Activated gamma-delta T cell (primary cell): Measurements from ENCODE around the gene REM1.
A peak's percentile ranks its signal among the peaks of the same experiment; 100 is the strongest.
"Not testable (repeated sequence)": the region's sequence is repeated elsewhere in the genome, so short reads cannot be mapped to it uniquely, and the experiment has no call there.

Source experiments
- DNase-seq: peaks from one replicate; lab custom pipeline; 2025; lab: John Stamatoyannopoulos, UW

The REM1 gene

DNA sequence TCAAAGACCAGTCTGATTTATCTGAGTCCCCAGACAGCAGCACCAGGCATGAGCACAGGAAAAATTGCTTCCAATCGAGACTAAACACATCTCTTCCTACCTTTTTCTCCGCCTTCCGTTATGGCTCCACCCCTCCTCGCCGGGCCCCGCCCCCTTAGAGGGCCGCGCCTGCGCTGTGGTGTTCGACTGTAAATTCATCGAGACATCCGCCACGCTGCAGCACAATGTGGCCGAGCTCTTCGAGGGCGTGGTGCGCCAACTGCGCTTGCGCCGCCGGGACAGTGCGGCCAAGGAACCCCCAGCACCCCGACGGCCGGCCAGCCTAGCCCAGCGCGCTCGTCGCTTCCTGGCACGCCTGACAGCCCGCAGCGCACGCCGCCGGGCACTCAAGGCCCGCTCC, 8.9 kb downstream of the REM1 start:
- DNase-seq: no peak

- DNase-seq: no peak
Observed at GRCh38 chr20:31485450-31486339, 10.6 kb downstream of the REM1 start.

- DNase-seq: no peak
Observed at GRCh38 chr20:31488115-31488514, 13.0 kb downstream of the REM1 start.

- DNase-seq: no peak
Observed at GRCh38 chr20:31489152-31489551, 14.1 kb downstream of the REM1 start.

- DNase-seq: no peak
Observed at GRCh38 chr20:31490752-31491151, 15.7 kb downstream of the REM1 start.

- DNase-seq: no peak
Observed at GRCh38 chr20:31494131-31494530, 19.0 kb downstream of the REM1 start.

DNA sequence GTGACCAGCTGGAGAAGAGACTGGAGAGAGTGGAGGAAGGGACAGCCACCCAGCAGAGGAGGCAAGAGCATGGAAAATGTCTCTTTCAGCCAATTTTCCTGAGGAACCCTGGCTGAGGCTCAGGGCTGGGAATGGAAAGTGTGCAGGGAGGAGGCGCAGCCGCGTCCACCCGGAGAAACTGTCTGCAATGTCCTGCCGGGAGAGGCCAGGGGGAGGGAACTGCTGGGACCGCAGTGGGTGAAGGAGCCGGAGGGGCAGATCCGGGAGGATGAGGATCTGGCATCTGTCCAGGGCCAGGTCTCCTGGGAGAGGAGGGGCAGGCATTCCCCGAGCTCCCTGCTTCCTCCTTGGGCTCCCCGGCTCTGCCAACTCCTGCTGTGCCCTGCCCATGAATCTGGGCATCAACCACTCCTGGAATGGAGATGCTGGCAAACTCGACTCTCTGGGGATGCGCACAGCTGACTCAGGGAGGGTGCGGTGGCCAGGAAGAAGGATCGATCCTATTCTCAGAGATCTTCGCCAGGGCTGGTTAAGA, 21.7 kb downstream of the REM1 start:
- DNase-seq: no peak

DNA sequence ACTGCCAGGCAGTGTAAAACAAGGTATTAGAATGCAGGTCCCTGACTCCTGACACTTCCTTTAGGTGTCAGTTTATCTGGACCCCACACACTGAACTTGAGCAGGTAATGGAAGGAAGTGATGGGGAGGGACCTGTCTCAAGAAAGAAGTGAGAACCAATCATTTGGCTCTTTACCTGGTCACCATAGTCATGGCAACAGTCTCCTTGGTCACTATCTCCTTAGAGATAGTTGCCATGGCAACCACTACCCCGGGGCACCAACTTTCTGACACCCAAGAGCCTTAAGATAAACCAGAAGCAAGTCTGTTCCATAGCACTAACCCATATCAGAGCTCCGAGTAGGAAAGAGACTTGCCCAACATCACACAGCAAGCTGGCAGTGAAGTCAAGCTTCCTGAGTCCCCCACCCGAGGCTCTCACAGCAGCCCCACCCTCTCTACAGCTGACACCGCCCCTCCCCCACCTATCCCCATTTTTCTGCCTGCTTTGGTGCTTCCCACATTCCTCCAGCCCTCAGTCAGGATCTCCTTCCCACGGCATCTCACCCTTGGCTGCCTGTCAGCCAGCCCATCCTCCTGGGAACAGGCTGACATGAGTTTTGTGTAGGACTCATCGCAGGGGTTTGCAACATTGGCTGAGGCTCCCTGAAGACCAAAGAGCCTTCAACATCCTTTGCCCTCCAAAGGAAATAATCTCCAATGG, 22.9 kb downstream of the REM1 start:
- no peak for DNase-seq

DNA sequence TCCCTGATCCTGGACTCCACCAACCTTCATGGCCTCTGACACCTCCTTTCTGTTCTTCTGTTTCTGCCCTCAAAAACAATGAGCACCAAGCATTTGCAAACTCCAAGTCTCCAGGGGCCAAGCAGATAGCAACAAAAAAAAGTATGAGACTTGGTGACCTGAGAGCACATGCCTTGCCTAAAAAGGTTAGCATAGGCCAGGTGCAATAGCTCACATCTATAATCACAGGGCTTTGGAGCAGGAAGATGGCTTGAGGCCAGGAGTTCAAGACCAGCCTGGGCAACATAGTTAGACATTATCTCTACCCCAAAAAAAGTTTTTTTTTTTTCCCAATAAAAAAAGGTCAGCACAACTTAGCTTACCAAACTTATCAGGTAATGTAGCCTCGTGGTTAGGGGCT, 25.4 kb downstream of the REM1 start:
- no peak for DNase-seq

DNA sequence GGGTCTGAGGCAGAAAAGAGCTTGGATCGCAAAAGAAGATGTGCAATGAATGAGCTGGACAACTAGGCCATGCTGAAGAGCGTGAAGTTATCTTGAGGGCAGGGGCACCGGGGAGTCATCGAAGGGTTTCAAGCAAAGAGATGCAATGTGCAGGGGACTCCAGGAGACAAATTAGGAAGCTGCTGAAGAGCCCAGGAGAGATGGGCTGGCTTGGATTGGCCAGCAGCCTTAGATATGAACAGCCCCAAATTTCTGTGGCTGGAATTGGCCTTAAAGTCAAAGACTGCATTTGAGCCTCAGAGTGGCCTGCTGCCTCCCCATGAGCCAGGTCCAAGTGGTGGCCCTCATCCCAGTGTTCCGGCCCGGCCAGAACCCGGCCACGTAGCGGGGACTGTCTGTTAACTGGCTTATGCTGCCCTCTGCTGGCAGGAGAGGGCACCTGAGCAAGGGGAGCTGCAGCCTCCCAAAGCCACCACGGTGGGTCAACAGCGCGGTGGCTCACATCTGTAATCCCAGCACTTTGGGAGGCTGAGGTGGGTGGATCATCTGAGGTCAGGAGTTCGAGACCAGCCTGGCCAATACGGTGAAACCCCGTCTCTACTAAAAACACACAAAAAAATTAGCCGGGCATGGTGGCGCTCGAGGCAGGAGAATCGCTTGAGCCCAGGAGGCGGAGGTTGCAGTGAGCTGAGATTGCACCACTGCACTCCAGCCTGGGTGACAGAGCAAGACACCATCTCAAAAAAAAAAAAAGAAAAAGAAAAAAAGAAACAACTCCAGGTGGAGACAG, 28.0 kb downstream of the REM1 start:
- not testable (repeated sequence) for DNase-seq

DNA sequence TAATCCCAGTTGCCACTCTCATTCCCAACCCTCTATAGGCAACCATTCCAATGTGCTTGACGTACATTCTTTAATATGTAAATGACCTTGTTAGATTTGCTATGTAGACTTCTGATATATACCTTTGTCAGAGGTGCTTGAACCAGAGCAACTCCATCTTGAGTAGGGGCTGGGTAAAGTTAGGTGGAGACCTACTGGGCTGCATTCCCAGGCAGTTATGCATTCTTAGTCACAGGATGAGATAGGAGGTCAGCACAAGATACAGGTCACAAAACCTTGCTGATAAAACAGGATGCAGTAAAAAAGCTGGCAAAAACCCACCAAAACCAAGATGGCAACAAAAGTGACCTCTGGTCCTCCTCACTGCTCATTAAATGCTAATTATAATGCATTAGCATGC, 30.8 kb downstream of the REM1 start:
- no peak for DNase-seq

DNA sequence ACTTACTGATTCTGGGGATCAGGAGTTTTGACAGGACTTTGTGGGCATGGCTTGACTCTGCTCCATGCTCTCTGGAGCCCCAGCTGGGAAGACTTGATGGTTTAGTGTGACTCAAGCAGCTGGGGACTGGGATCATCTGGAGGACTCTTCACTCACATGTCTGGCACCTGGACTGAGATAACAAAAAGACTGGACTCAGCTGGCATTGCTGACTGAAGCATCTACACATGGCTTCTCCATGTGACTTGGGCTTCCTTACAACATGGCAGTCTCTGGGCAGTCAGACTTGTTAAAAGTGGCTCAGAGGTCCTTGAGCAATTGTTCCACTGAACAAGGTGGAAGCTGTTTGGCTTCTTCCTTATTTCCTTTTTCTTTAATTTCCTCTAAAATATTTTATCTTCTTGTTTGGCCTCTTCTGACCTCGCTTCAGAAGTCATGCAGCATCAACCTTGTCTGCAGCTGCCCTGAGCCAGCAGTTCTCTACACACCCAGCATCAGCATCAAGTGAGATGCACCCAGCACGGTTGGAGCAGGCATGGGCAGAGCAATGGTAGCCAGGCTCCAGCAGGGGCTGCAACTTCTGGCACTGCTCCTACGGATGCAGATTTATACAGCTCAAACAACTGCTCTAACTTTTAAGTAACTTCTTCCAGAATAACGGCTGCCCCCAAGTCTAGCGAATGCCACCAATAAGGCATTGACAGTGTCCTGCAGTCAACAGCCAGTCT, 33.6 kb downstream of the REM1 start:
- DNase-seq: no peak

- peak; percentile 86 for DNase-seq
Observed at GRCh38 chr20:31514154-31515071, 39.3 kb downstream of the REM1 start, which contains the start of gene HM13. Gene HM13 (plus strand): TSS chr20:31514442. CDS start chr20:31514552, 110 bp downstream.

- DNase-seq: no peak
Observed at GRCh38 chr20:31515072-31515774, 40.1 kb downstream of the REM1 start.

GRCh38 chr20:31515775-31516107, 40.7 kb downstream of the REM1 start:
- no peak for DNase-seq

GRCh38 chr20:31516166-31516565, 41.1 kb downstream of the REM1 start:
- no peak for DNase-seq

DNA sequence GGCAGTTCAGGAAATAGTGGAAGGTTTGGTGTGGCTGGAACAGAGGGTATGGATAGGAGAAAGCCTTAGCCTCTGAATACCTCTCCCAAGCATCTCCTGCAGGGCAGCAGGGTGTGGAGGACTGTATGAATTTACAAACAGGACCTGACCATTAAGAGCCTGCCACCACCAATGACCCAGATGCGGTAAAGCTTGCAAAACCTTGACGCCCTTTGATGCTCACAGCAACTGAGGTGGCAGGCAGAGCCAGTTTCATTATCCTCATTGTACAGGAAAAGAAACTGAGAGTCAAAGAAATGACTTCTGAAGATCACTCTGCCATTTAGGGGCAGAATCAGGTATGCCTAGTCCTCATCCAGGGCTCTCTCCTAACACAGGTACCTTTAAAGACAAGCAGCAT, 41.6 kb downstream of the REM1 start:
- no peak for DNase-seq

- DNase-seq: no peak
Observed at GRCh38 chr20:31517373-31517772, 42.3 kb downstream of the REM1 start.

DNA sequence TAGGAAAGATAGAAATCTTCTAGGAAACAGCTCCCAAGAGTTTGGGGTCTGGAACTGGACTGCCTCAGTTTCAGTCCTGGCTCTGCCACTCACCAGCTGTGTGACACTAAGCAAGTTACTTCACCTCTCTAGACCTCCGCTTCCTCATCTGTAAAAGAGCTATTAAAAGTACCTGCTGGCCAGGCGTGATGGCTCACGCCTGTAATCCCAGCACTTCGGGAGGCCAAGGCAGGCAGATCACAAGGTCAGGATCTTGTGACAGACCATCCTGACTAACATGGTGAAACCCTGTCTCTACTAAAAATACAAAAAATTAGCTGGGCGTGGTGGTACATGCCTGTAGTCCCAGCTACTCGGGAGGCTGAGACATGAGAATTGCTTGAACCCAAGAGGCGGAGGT, 46.2 kb downstream of the REM1 start:
- not testable (repeated sequence) for DNase-seq

DNA sequence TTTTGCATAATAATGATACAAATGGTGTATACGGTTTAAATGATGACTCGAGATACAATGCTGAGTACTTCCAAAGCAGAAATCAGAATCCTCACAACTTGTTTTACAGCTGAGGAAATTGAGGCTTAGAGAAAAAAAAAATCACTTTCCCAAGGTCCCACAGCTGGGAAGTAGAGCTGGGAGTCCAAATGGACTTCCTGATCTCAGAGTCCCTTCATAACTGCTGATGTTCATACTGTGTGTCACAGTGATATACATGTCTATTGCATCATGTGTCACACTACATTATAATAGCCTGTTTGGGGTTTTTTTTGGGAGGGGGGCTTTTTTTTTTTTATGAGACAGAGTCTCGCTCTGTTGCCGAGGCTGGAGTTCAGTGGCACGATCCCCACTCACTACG, 47.6 kb downstream of the REM1 start:
- DNase-seq: no peak
